LNCAP (cell line): Measurements from ENCODE around the gene HGFAC.

Experiments
- TF ChIP-seq, protein P1 (sequence below): fragments of 450-650 bp; IDR thresholded peaks from 2 replicates; pipeline ENCODE4 v1.5.1; 2017; ENCODE audit warnings: mild to moderate bottlenecking

Gene HGFAC

GRCh38 chr4:3497523-3498389, 56.0 kb downstream of the HGFAC start:
- TF ChIP-seq, protein P1, sequence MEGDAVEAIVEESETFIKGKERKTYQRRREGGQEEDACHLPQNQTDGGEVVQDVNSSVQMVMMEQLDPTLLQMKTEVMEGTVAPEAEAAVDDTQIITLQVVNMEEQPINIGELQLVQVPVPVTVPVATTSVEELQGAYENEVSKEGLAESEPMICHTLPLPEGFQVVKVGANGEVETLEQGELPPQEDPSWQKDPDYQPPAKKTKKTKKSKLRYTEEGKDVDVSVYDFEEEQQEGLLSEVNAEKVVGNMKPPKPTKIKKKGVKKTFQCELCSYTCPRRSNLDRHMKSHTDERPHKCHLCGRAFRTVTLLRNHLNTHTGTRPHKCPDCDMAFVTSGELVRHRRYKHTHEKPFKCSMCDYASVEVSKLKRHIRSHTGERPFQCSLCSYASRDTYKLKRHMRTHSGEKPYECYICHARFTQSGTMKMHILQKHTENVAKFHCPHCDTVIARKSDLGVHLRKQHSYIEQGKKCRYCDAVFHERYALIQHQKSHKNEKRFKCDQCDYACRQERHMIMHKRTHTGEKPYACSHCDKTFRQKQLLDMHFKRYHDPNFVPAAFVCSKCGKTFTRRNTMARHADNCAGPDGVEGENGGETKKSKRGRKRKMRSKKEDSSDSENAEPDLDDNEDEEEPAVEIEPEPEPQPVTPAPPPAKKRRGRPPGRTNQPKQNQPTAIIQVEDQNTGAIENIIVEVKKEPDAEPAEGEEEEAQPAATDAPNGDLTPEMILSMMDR: no peak

DNA sequence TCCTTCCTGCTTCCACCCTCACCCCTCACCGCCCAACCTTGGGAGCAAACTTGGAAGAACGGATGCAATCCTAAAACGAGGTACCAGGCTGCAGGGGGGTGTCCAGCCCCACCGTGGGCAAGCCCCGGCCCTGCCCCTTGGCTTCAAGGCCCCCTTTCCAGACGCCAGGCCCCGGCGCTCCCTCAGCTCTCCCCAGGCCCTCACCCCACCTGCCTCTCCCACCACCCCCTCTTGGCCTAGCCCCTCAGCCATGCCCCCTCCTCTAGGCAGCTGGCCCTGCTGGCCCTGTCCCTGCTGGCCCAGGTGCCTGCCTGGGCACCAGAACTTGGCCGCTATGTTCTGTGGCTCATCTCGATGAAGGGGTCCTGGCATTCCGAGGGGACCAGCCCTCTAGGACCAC, 56.6 kb downstream of the HGFAC start:
- TF ChIP-seq, protein P1: no peak
